H1 (cell line): ENCODE results near the gene TMED10.

Experiments
- GTF2F1 ChIP-seq: IDR thresholded peaks from 2 replicates; pipeline ENCODE4 v1.6.1; 2012; ENCODE audit warnings: low read depth, low read length, improper control_type of control experiment, borderline replicate concordance
- POLR2AphosphoS5 ChIP-seq: IDR thresholded peaks from 2 replicates; pipeline ENCODE4 v1.6.1; 2011; ENCODE audit warnings: low read depth, low read length
- RAD21 ChIP-seq, 2 experiments: IDR thresholded peaks in 1 of 2; conservative IDR thresholded peaks in 1 of 2; 2 replicates each; pipeline ENCODE4 v1.6.1; 2011; ENCODE audit warnings: low read depth in 2 of 2, low read length in 2 of 2, improper control_type of control experiment in 1 of 2, inconsistent platforms in 1 of 2, mild to moderate bottlenecking in 1 of 2, moderate library complexity in 1 of 2
- SRF ChIP-seq: IDR thresholded peaks from 2 replicates; pipeline ENCODE4 v1.6.1; 2011; ENCODE audit warnings: mild to moderate bottlenecking, low read depth, low read length, moderate library complexity
- TF ChIP-seq, protein P1 (sequence below), 3 experiments: IDR thresholded peaks; 1 replicate in 2 of 3; 2 replicates in 1 of 3; pipeline versions ENCODE4 v1.5.1 to v1.6.1; 2011; ENCODE audit warnings: low read length in 3 of 3, mild to moderate bottlenecking in 3 of 3, inconsistent platforms in 2 of 3, low read depth in 1 of 3, moderate library complexity in 1 of 3; ENCODE audit not compliant: insufficient read depth in 1 of 3; ENCODE audit errors: control extremely low read depth in 1 of 3

DNA sequence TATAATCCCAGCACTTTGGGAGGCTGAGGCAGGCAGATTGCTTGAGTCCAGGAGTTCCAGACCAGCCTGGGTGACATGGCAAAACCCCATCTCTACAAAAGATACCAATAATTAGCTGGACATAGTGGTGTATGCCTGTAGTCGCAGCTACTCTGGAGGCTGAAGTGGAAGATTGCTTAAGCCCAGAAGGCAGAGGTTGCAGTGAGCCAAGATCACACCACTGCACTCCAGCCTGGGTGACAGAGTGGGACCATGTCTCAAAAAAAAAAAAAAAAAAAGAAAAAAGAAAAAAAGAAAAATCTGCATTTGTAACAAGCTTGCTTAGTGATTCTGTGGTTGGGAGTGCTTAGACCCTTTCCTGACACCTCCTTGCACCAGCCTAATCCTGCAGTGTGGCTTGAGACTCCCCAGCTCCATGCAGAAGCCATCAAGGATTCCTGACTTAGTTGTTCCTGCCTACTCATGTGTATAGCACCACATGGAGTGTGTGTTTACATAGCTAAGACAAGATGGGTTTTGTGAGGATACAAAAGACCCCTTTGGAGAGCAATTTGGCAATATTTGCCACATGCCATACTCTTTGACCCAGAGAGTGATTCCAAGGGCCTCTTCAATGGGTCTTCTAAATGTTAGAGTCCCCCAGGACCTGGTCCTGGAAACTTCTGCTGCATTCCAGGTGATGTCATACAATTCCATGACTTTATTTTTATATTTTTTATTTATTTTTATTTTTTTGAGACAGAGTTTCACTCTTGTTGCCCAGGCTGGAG is 5.1 kb upstream of the TMED10 start:
- TF ChIP-seq POLR2AphosphoS5 (no peak), SRF (no peak), GTF2F1 (no peak), RAD21 (IDR thresholded peaks at IDR 0.05 in 1 of 2, conservative IDR thresholded peaks at IDR 0.05 in 1 of 2; ENCODE audit: low read depth in 2 of 2, low read length in 2 of 2) (no peak)
- TF ChIP-seq, protein P1, sequence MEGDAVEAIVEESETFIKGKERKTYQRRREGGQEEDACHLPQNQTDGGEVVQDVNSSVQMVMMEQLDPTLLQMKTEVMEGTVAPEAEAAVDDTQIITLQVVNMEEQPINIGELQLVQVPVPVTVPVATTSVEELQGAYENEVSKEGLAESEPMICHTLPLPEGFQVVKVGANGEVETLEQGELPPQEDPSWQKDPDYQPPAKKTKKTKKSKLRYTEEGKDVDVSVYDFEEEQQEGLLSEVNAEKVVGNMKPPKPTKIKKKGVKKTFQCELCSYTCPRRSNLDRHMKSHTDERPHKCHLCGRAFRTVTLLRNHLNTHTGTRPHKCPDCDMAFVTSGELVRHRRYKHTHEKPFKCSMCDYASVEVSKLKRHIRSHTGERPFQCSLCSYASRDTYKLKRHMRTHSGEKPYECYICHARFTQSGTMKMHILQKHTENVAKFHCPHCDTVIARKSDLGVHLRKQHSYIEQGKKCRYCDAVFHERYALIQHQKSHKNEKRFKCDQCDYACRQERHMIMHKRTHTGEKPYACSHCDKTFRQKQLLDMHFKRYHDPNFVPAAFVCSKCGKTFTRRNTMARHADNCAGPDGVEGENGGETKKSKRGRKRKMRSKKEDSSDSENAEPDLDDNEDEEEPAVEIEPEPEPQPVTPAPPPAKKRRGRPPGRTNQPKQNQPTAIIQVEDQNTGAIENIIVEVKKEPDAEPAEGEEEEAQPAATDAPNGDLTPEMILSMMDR (IDR thresholded peaks at IDR 0.05; ENCODE audit: control extremely low read depth in 1 of 3, insufficient read depth in 1 of 3, low read depth in 1 of 3, low read length in 3 of 3) = no peak
